Loucy (cell line): ENCODE measurements around the gene SLC22A4.

ENCODE experiments used
- H2AFZ ChIP-seq: fragments of 200-600 bp; sonication (generic); 2 replicates; pipeline ENCODE4 v1.6.0; 2016; ENCODE audit warnings: antibody characterized with exemption, mild to moderate bottlenecking, low read length, moderate library complexity
- H3F3A ChIP-seq: fragments of 200-600 bp; 2 replicates; pipeline ENCODE4 v1.6.0; 2016; ENCODE audit warnings: antibody characterized with exemption, low read depth, mild to moderate bottlenecking
- H3K27me3 ChIP-seq: fragments of 200-600 bp; sonication (generic); 2 replicates; pipeline ENCODE4 v1.6.1; 2014; ENCODE audit warnings: low read length, mild to moderate bottlenecking; ENCODE audit not compliant: insufficient read depth, poor library complexity, severe bottlenecking
- H3K36me3 ChIP-seq: fragments of 200-600 bp; sonication (generic); 2 replicates; pipeline ENCODE4 v1.6.1; 2016; ENCODE audit warnings: low read length; ENCODE audit not compliant: insufficient read depth
- H3K4me1 ChIP-seq: fragments of 200-600 bp; sonication (generic); 2 replicates; pipeline ENCODE4 v1.5.1; 2014; ENCODE audit warnings: low read length, mild to moderate bottlenecking; ENCODE audit not compliant: insufficient read depth, poor library complexity, severe bottlenecking
- H3K4me2 ChIP-seq: fragments of 200-600 bp; sonication (generic); 2 replicates; pipeline ENCODE4 v1.6.0; 2014; ENCODE audit warnings: antibody characterized with exemption, low read length, low read depth, mild to moderate bottlenecking; ENCODE audit not compliant: poor library complexity, severe bottlenecking
- H3K4me3 ChIP-seq: fragments of 200-600 bp; sonication (generic); 2 replicates; pipeline ENCODE4 v1.5.1; 2014; ENCODE audit warnings: low read length, mild to moderate bottlenecking, mixed read lengths; ENCODE audit not compliant: poor library complexity, severe bottlenecking
- H3K79me2 ChIP-seq: fragments of 200-600 bp; sonication (generic); 2 replicates; pipeline ENCODE4 v1.6.1; 2014; ENCODE audit warnings: low read length; ENCODE audit not compliant: insufficient read depth
- H3K9ac ChIP-seq: fragments of 200-600 bp; sonication (generic); 2 replicates; pipeline ENCODE4 v1.6.0; 2014; ENCODE audit warnings: mild to moderate bottlenecking, low read depth, low read length, moderate library complexity; ENCODE audit not compliant: poor library complexity, severe bottlenecking
- H3K9me2 ChIP-seq: fragments of 200-600 bp; sonication (generic); replicated peaks from 2 replicates; pipeline ENCODE4 v1.6.1; 2016; ENCODE audit warnings: low read depth, low read length, mixed read lengths
- H3K9me3 ChIP-seq: fragments of 200-600 bp; sonication (generic); 2 replicates; pipeline ENCODE4 v1.6.1; 2014; ENCODE audit warnings: mild to moderate bottlenecking, antibody characterized with exemption, low read length, low read depth; ENCODE audit not compliant: insufficient read depth
- H4K20me1 ChIP-seq: fragments of 200-600 bp; sonication (generic); 2 replicates; pipeline ENCODE4 v1.6.0; 2014; ENCODE audit warnings: antibody characterized with exemption, low read length, mild to moderate bottlenecking; ENCODE audit not compliant: insufficient read depth, poor library complexity, severe bottlenecking
- EZH2phosphoT487 ChIP-seq: fragments of 200-600 bp; IDR thresholded peaks from 2 replicates; pipeline ENCODE4 v1.6.1; 2018; ENCODE audit warnings: antibody characterized with exemption, mild to moderate bottlenecking, moderate library complexity, borderline replicate concordance
- TF ChIP-seq, protein P1 (sequence below): fragments of 200-600 bp; sonication (generic); conservative IDR thresholded peaks from 2 replicates; pipeline ENCODE4 v1.5.1; 2014; ENCODE audit warnings: mild to moderate bottlenecking, antibody characterized with exemption, low read length

The SLC22A4 gene

DNA sequence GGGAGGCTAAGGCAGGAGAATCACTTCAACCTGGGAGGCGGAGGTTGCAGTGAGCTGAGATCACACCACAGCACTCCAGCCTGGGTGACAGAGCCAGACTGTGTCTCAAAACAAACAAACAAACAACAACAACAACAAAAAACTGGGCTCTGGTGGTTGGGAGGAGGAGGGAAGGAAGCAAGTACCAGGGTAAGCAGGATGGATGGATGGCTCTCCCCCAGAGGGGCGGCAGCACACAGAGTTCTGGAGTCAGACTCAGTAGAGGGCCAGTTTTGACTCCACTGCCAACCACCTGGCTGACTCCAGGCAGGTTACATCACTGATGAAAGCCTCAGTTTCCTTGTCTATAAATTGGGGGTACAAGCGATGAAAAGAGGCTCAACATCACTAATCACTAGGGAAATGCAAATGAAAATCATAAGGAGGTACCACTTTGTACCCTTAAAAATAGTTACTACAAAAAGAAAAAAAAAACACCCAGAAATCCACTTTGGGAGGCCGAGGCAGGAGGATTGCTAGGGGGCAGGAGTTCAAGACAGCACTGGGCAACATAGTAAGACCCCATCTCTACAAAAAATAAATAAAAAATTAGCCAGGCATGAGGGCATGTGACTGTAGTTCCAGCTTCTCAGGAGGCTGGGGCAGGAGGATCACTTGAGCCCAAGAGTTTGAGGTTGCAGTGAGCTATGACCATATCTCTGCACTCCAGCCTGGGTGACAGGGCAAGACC is 3.2 kb downstream of the SLC22A4 start:
- H3F3A ChIP-seq = no peaks in the 10 kb centered on the region
- H3K9me2 ChIP-seq = no peaks in the 10 kb centered on the region
- no peaks in the 10 kb centered on the region for H3K27me3 ChIP-seq
- H3K9ac ChIP-seq = no peak overlapping the region
- H3K4me1 ChIP-seq = peaks cover 16% of the 10 kb centered on the region
- TF ChIP-seq, protein P1, sequence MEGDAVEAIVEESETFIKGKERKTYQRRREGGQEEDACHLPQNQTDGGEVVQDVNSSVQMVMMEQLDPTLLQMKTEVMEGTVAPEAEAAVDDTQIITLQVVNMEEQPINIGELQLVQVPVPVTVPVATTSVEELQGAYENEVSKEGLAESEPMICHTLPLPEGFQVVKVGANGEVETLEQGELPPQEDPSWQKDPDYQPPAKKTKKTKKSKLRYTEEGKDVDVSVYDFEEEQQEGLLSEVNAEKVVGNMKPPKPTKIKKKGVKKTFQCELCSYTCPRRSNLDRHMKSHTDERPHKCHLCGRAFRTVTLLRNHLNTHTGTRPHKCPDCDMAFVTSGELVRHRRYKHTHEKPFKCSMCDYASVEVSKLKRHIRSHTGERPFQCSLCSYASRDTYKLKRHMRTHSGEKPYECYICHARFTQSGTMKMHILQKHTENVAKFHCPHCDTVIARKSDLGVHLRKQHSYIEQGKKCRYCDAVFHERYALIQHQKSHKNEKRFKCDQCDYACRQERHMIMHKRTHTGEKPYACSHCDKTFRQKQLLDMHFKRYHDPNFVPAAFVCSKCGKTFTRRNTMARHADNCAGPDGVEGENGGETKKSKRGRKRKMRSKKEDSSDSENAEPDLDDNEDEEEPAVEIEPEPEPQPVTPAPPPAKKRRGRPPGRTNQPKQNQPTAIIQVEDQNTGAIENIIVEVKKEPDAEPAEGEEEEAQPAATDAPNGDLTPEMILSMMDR = no peak
- TF ChIP-seq EZH2phosphoT487 = no peak
- no peak overlapping the region for H2AFZ ChIP-seq
- H4K20me1 ChIP-seq = no peaks in the 10 kb centered on the region
- H3K79me2 ChIP-seq = no peaks in the 10 kb centered on the region
- H3K4me2 ChIP-seq = no peak overlapping the region
- no peak overlapping the region for H3K4me3 ChIP-seq
- H3K36me3 ChIP-seq = no peaks in the 10 kb centered on the region
- no peaks in the 10 kb centered on the region for H3K9me3 ChIP-seq

DNA sequence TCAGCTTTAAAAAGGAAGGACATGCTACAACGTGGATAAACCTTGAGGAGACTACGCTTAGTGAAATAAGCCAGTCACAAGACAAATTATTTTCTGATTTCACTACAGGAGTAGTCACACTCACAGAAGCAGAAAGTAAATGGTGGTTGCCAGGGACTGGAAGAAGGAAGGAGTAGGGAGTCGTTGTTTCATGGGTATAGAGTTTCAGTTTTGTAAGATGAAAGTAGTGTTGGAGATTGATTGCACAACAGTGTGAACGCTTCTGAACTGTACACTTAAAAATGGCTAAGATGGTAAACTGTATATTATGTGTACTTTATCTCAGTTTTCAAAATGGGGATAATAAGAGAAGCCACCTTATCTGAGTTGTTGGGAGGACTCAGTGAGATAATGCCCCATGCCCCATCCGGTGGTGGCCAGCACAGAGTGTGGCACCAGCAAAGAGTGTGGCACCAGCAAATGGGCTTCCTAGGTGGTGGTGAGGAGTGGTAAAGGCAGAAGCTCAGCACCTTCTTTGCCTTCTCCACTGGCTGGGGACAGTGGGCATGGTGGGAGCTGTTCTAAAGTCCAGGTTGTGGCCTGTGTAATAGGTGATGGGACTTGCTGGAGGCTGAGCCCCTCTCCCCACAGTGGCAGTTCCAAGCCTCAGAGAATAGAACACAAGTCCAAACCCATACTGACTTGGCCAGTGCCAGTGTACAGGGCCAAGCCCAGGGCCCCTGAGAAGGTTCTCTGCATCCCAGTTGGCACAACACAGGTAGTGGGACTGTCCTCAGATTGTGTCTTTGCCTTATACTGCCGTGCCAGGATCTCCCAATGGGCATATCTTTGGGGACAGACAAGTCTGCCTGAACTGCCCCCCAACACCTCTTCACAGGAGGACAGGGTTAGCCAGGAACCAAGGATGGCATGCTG is 4.4 kb downstream of the SLC22A4 start:
- TF ChIP-seq, protein P1 = no peak
- TF ChIP-seq EZH2phosphoT487 = no peak
- Histone ChIP-seq H3K36me3 (no peaks in the 10 kb centered on the region), H3K79me2 (no peaks in the 10 kb centered on the region), H3K4me1 (peaks cover 12% of the 10 kb centered on the region), H3K4me3 (no peak overlapping the region), H3F3A (no peaks in the 10 kb centered on the region), H3K9ac (no peak overlapping the region), H3K9me3 (no peaks in the 10 kb centered on the region), H2AFZ (no peak overlapping the region), H3K4me2 (no peak overlapping the region), H3K9me2 (no peaks in the 10 kb centered on the region), H4K20me1 (no peaks in the 10 kb centered on the region), H3K27me3 (no peaks in the 10 kb centered on the region)

DNA sequence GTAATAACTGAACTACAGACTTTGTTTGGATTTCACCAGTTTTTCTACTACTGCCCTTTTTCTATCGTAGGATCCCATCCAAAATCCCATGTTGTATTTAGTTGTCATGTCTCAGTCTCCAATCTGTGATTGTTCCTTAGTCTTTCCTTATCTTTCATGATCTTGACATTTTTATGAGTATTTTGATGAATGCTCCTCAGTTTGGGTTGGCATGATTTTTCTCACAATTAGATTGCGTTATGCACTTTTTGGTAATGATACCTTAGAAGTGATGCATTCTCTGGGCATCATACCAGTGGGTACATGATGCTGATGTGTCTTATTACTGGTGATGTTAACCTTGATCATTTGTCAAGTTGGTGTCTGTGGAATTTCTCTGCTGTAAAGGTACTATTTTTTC is 5.7 kb downstream of the SLC22A4 start:
- Histone ChIP-seq H3K9me2 (no peaks in the 10 kb centered on the region), H3K4me2 (no peak overlapping the region), H4K20me1 (no peaks in the 10 kb centered on the region), H3K79me2 (no peaks in the 10 kb centered on the region), H3F3A (no peaks in the 10 kb centered on the region), H3K4me3 (no peak overlapping the region), H3K9ac (no peak overlapping the region), H3K4me1 (peaks cover 6% of the 10 kb centered on the region), H3K9me3 (no peaks in the 10 kb centered on the region), H3K27me3 (no peaks in the 10 kb centered on the region), H2AFZ (no peak overlapping the region), H3K36me3 (no peaks in the 10 kb centered on the region)
- TF ChIP-seq, protein P1 = no peak
- no peak for TF ChIP-seq EZH2phosphoT487
